Type B pancreatic cell (in vitro differentiated cells): ENCODE measurements around the gene SDHAF2. TPM values are rescaled to one million over a fixed set of nuclear protein-coding genes. Genes with fewer than 3 reads are reported as not detected.

Experiments
- DNase-seq: peaks from one replicate; pipeline ENCODE4 v3.0.0; 2021; ENCODE audit warnings: mixed read lengths; ENCODE audit not compliant: unreplicated experiment; ENCODE audit errors: extremely low spot score
- H3K27ac Mint-ChIP-seq: 2 replicates; pipeline ENCODE4 v1.8.0; 2021; ENCODE audit warnings: mild to moderate bottlenecking, mixed read lengths
- H3K27me3 Mint-ChIP-seq: 2 replicates; pipeline ENCODE4 v1.8.0; 2021; ENCODE audit warnings: mixed read lengths
- H3K36me3 Mint-ChIP-seq: 2 replicates; pipeline ENCODE4 v1.8.0; 2021; ENCODE audit warnings: mixed read lengths
- H3K4me1 Mint-ChIP-seq: one replicate; pipeline ENCODE4 v1.8.0; 2021; ENCODE audit warnings: mixed read lengths; ENCODE audit not compliant: unreplicated experiment
- H3K4me3 Mint-ChIP-seq: 2 replicates; pipeline ENCODE4 v1.8.0; 2021; ENCODE audit warnings: mild to moderate bottlenecking, mixed read lengths
- H3K9me3 Mint-ChIP-seq: 2 replicates; pipeline ENCODE4 v1.8.0; 2021; ENCODE audit warnings: mixed read lengths
- total RNA-seq: library from RNA; stranded (reverse); gene quantifications from 2 replicates; pipeline ENCODE4 v1.2.1, GENCODE V29; 2021; ENCODE audit warnings: low replicate concordance
- TF ChIP-seq, protein P1 (sequence below): fragments of 200-600 bp; sonication (generic); conservative IDR thresholded peaks from 2 replicates; pipeline ENCODE4 v1.5.0; 2021; ENCODE audit warnings: antibody characterized with exemption, mild to moderate bottlenecking

SDHAF2 gene
- total RNA-seq, 1 donor from 2014 or later = 41.7 TPM

DNA sequence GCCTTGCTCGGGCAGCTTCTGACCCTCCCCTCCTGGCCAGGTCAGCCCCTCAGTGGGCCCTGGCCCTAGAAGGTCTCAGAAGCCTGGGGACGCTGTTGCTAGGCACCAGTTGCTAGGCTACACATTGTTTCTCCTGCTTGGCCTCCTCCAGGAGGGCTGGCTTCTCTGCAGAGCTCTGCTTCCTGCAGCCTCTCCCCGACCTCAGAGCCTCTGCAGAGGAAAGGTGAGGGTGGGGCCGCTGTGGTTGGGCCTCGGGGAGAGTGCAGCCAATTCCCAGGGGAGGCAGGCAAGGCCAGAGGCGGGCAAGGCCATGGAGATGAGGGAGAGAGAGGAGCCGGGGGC, 51.0 kb downstream of the SDHAF2 start:
- H3K4me3 Mint-ChIP-seq = peak overlapping the region; percentile 70
- no peaks in the 10 kb centered on the region for H3K36me3 Mint-ChIP-seq
- TF ChIP-seq, protein P1, sequence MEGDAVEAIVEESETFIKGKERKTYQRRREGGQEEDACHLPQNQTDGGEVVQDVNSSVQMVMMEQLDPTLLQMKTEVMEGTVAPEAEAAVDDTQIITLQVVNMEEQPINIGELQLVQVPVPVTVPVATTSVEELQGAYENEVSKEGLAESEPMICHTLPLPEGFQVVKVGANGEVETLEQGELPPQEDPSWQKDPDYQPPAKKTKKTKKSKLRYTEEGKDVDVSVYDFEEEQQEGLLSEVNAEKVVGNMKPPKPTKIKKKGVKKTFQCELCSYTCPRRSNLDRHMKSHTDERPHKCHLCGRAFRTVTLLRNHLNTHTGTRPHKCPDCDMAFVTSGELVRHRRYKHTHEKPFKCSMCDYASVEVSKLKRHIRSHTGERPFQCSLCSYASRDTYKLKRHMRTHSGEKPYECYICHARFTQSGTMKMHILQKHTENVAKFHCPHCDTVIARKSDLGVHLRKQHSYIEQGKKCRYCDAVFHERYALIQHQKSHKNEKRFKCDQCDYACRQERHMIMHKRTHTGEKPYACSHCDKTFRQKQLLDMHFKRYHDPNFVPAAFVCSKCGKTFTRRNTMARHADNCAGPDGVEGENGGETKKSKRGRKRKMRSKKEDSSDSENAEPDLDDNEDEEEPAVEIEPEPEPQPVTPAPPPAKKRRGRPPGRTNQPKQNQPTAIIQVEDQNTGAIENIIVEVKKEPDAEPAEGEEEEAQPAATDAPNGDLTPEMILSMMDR = no peak
- H3K27me3 Mint-ChIP-seq = no peaks in the 10 kb centered on the region
- no peak for DNase-seq
- no peaks in the 10 kb centered on the region for H3K9me3 Mint-ChIP-seq
- peaks cover 22% of the 10 kb centered on the region for H3K4me1 Mint-ChIP-seq
- H3K27ac Mint-ChIP-seq = peak overlapping the region; percentile 63

DNA sequence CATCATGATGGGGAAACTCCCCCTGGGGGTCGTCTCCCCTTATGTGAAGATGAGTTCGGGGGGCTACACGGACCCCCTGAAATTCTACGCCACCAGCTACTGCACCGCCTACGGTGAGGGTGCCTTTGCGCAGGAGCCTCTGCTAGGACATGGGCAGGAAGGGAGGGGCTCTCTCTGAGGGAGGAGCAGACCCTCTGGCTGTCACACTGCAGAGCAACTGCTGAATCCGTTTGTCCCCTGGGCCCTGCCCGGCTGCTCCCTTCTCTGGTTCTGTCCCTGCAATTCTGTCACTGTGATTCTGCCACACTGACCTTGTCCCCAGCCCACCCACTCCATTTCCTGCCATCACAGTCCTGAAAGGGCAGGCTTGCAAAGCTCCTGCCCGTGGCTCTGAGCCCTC, 51.9 kb downstream of the SDHAF2 start:
- H3K4me3 Mint-ChIP-seq = no peak overlapping the region
- no peak for DNase-seq
- TF ChIP-seq, protein P1 = no peak
- no peak overlapping the region for H3K27ac Mint-ChIP-seq
- peaks cover 22% of the 10 kb centered on the region for H3K4me1 Mint-ChIP-seq
- H3K9me3 Mint-ChIP-seq = no peaks in the 10 kb centered on the region
- no peaks in the 10 kb centered on the region for H3K36me3 Mint-ChIP-seq
- no peaks in the 10 kb centered on the region for H3K27me3 Mint-ChIP-seq

DNA sequence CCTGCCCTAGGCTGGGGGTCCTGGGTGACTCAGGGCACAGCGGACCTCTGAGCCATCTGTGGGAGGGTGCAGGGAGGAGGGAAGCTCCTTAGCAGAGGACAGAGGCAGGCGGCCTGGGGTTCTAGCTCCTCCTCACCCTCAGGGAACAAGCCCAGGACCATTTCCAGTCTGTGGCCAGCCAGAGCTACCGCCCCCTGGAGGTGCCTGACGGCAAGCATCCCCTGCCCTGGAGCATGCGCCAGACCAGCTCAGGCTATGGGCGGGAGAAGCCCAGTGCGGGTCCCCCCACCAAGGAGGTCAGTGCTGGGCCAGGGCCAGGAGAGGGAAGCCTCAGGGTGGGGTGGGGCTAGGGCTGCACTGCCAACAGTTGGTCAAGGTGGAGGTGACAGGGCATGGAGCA, 52.6 kb downstream of the SDHAF2 start:
- no peaks in the 10 kb centered on the region for H3K27me3 Mint-ChIP-seq

DNA sequence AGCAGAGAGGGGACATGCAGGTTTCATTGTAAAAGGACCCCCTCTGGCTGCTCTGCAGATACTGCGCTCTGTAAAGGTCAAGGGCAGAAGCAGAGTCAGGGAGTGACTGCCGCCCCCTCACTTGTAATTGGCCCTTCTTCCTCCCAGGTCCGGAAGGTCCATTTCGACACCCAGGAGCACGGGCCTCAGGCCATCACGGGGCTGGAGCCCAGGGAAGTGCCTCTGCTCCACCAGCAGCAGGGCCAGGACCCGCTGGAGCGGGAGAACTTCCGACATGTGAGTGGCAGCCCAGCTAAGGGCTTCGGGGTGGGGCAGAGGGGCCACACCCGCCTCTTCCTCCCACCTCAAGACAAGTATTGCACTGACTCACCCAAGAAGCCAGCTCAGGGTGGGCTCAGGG, 54.6 kb downstream of the SDHAF2 start:
- no peak for DNase-seq
- Mint-ChIP-seq H3K27me3 (no peaks in the 10 kb centered on the region), H3K27ac (no peak overlapping the region), H3K36me3 (no peaks in the 10 kb centered on the region), H3K4me3 (no peak overlapping the region), H3K9me3 (no peaks in the 10 kb centered on the region), H3K4me1 (peaks cover 30% of the 10 kb centered on the region)
- TF ChIP-seq, protein P1 = no peak

More for the DNA sequence above, 52.6 kb downstream of the SDHAF2 start:
- H3K4me1 Mint-ChIP-seq = peaks cover 22% of the 10 kb centered on the region
- H3K36me3 Mint-ChIP-seq = no peaks in the 10 kb centered on the region
- H3K4me3 Mint-ChIP-seq = no peak overlapping the region
- no peaks in the 10 kb centered on the region for H3K9me3 Mint-ChIP-seq
- no peak for DNase-seq
- H3K27ac Mint-ChIP-seq = no peak overlapping the region
- TF ChIP-seq, protein P1 = peak; percentile 72

DNA sequence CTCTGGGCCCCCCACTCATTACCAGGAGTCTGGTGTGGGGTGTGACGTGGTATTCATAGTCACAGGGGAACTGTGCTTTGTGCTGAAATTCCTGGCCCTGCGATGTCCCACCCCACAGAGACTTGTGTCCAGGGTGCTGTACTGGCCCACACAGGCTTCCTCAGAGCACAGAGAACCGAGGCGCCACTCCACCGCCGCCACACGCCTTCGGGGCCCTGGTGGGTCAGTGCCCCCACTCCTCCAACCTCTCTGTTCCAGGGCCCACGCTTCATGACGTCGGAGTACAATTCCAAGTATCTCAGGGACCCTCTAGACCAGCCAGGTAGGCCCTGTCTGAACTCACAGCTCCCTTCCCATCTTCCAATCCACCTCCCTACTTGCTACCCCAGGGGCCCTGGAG, 55.2 kb downstream of the SDHAF2 start:
- Mint-ChIP-seq H3K4me3 (no peak overlapping the region), H3K27ac (no peak overlapping the region), H3K36me3 (no peaks in the 10 kb centered on the region), H3K9me3 (no peaks in the 10 kb centered on the region), H3K4me1 (peaks cover 34% of the 10 kb centered on the region), H3K27me3 (no peaks in the 10 kb centered on the region)
- no peak for DNase-seq
- TF ChIP-seq, protein P1 = no peak

DNA sequence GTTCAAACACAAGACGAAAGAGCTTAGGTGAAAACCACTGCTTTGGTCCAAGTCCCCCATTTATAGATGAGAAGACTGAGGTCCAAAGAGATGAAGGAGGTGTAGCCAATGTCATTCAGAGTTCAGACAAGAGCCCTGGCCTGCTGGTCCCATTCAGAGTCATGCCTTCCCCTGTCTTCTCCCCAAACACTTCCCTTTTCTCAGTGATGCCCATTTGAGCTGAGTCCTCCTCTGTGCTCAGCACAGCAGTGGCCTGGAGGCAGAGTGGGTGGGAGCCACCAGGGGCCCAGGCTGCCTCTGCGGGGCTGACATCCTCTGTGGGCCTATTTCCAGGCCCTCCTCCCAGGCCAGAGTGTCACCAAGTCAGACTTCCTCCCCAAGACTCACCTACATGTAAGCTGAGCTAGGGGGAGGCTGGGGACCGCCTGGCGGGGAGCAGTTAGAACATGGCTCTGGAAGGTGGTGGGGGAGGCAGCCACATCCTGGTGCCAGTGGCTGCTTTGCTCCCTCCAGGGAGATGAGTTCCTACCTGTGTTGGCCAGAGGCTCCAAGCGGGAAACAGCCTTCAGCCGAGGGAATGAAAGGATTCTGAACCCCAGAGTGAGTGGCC, 56.2 kb downstream of the SDHAF2 start:
- no peak overlapping the region for H3K27ac Mint-ChIP-seq
- TF ChIP-seq, protein P1 = no peak
- H3K4me3 Mint-ChIP-seq = no peak overlapping the region
- H3K4me1 Mint-ChIP-seq = peaks cover 28% of the 10 kb centered on the region
- no peak for DNase-seq
- H3K27me3 Mint-ChIP-seq = no peaks in the 10 kb centered on the region
- no peaks in the 10 kb centered on the region for H3K36me3 Mint-ChIP-seq
- no peaks in the 10 kb centered on the region for H3K9me3 Mint-ChIP-seq
